Erythroblast (primary cell): Measurements from ENCODE around the gene CACNB1.

Experiments used
- GATA1 ChIP-seq: IDR thresholded peaks from 2 replicates; pipeline ENCODE4 v1.6.1; 2011; ENCODE audit warnings: low read depth, mild to moderate bottlenecking, control low read depth, low read length, moderate library complexity
- POLR2A ChIP-seq: IDR thresholded peaks from 2 replicates; pipeline ENCODE4 v1.6.1; 2011; ENCODE audit warnings: mild to moderate bottlenecking, low read length

DNA sequence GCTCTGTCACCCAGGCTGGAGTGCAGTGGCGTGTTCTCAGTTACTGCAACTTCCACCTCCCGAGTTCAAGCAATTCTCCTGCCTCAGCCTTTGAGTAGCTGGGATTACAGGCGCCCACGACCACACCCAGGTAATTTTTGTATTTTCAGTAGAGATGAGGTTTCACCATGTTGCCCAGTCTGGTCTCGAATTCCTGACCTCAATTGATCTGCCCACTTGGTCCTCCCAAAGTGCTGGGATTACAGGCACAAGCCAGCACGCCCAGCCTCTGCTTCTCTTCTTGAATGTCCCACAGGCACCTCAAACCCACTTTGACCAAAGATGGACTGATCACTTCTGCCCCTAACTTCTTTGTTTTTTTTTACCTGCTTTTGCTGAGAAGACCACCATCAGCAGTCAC, 26.9 kb downstream of the CACNB1 start:
- TF ChIP-seq POLR2A = no peak
- no peak for TF ChIP-seq GATA1
